NCI-H2107 treated with DMSO at 0.1 percent for 48 hours (cell line): ENCODE results near the gene KSR2.

Experiments used
- DNase-seq: peaks from one replicate; lab custom pipeline; 2025; ENCODE audit not compliant: unreplicated experiment; lab: John Stamatoyannopoulos, UW

KSR2 gene

GRCh38 chr12:117470804-117471203, 498.0 kb downstream of the KSR2 start:
- DNase-seq, result no peak

- DNase-seq, result no peak
Measured at GRCh38 chr12:117469883-117470483, 498.8 kb downstream of the KSR2 start.

GRCh38 chr12:117468016-117468415, 500.8 kb downstream of the KSR2 start:
- peak; percentile 87 for DNase-seq

GRCh38 chr12:117467588-117467987, 501.2 kb downstream of the KSR2 start:
- DNase-seq, result no peak

GRCh38 chr12:117466677-117467362, 502.0 kb downstream of the KSR2 start:
- DNase-seq, result no peak

- DNase-seq, result no peak
Measured at GRCh38 chr12:117461732-117462131, 507.1 kb downstream of the KSR2 start.

GRCh38 chr12:117459229-117459628, 509.6 kb downstream of the KSR2 start:
- no peak for DNase-seq

GRCh38 chr12:117457189-117457588, 511.6 kb downstream of the KSR2 start:
- DNase-seq, result no peak

GRCh38 chr12:117456076-117456475, 512.7 kb downstream of the KSR2 start:
- DNase-seq, result no peak

GRCh38 chr12:117453961-117454360, 514.8 kb downstream of the KSR2 start:
- DNase-seq, result no peak

- DNase-seq, result no peak
Measured at GRCh38 chr12:117452112-117452511, 516.7 kb downstream of the KSR2 start.

- no peak for DNase-seq
Measured at GRCh38 chr12:117450209-117450608, 518.6 kb downstream of the KSR2 start.

GRCh38 chr12:117447665-117448366, 521.0 kb downstream of the KSR2 start:
- DNase-seq, result no peak

GRCh38 chr12:117444781-117445180, 524.0 kb downstream of the KSR2 start:
- DNase-seq, result no peak

- peak; percentile 13 for DNase-seq
Measured at GRCh38 chr12:117441751-117442150, 527.0 kb downstream of the KSR2 start.

GRCh38 chr12:117440384-117440783, 528.4 kb downstream of the KSR2 start:
- DNase-seq, result no peak

- DNase-seq, result peak; percentile 73
Measured at GRCh38 chr12:117439531-117440001, 529.2 kb downstream of the KSR2 start.

GRCh38 chr12:117438809-117439208, 530.0 kb downstream of the KSR2 start:
- DNase-seq, result no peak

- DNase-seq, result no peak
Measured at GRCh38 chr12:117437516-117438255, 531.1 kb downstream of the KSR2 start.

GRCh38 chr12:117433878-117434277, 534.9 kb downstream of the KSR2 start:
- no peak for DNase-seq

GRCh38 chr12:117430246-117430645, 538.5 kb downstream of the KSR2 start:
- DNase-seq, result no peak
